GM23248 (cell line): ENCODE data around the gene ATP13A3.

Experiments
- EZH2 ChIP-seq: fragments of 200-600 bp; sonication (generic); IDR thresholded peaks from 2 replicates; pipeline ENCODE4 v1.6.1; 2018; ENCODE audit warnings: antibody characterized with exemption, mild to moderate bottlenecking; ENCODE audit not compliant: insufficient read depth, poor library complexity, severe bottlenecking
- EZH2phosphoT487 ChIP-seq: fragments of 200-600 bp; sonication (generic); IDR thresholded peaks from 2 replicates; pipeline ENCODE4 v1.6.1; 2018; ENCODE audit warnings: antibody characterized with exemption, moderate library complexity, mild to moderate bottlenecking, low read depth; ENCODE audit not compliant: insufficient read depth

DNA sequence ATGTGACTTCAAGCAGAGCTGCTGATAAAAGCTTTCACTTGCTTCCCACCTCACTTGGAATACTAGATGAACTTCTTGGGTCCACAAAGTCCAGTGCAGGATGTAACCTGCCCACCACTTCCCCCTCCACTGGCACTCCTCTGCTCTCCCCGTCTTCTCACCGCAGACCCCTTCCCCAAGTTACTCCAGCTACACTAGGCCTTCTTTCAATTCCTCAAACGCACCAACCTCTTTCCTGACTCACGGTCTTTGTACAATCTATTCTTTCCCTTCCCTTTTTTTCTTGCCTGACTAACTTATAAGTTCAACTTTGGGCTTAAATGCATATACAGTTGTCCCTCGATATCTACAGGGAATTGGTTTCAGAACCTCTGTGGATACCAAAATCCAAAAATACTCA lies 5.2 kb upstream of the ATP13A3 start:
- TF ChIP-seq EZH2phosphoT487: no peak
- no peak for TF ChIP-seq EZH2
